ENCODE measurements around the gene C5orf52. TPM values are rescaled to one million over a fixed set of nuclear protein-coding genes. Genes with fewer than 3 reads are reported as not detected.
"Not testable (repeated sequence)": the region's sequence is repeated elsewhere in the genome, so short reads cannot be mapped to it uniquely, and the experiment has no call there.

The C5orf52 gene
- total RNA-seq, 2 donors from 2014 or later, result not detected

DNA sequence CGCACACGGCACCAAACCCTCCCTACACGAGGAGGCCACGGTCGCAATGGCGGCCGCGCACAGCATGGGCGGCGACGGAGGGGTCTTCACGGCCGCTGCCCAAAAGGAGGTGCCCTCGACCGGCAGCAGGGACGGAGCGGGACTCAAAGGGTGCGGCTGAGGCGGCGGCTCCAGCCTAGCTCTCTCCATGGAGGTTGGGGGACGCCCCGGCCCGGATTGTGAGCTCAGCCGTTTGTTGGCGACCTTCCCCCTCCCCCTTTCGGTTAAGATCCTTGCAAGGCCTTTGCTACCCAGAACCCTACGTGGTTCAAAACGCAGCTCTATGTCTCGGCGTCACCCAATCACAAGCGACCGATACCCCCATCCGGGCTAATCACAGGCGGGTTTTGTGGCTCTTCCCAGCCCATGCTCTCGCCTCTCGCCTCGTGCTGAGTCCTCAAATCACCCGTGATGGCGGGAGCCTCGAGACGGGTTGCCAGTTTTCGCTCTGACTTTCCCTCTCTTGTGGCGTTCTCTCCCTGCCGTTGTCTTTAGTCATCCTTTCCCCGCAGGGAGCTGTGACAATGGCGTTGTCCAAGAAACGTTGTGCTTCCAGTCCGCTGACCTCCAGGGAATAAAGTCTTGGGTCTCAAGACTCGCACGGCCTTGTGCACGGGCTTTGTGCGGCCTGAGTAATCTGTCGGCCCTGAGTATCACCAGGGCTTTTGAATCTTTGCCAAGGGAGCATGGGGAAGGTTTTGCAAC, 19.5 kb downstream of the C5orf52 start:
- TF ChIP-seq, protein P1, sequence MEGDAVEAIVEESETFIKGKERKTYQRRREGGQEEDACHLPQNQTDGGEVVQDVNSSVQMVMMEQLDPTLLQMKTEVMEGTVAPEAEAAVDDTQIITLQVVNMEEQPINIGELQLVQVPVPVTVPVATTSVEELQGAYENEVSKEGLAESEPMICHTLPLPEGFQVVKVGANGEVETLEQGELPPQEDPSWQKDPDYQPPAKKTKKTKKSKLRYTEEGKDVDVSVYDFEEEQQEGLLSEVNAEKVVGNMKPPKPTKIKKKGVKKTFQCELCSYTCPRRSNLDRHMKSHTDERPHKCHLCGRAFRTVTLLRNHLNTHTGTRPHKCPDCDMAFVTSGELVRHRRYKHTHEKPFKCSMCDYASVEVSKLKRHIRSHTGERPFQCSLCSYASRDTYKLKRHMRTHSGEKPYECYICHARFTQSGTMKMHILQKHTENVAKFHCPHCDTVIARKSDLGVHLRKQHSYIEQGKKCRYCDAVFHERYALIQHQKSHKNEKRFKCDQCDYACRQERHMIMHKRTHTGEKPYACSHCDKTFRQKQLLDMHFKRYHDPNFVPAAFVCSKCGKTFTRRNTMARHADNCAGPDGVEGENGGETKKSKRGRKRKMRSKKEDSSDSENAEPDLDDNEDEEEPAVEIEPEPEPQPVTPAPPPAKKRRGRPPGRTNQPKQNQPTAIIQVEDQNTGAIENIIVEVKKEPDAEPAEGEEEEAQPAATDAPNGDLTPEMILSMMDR (IDR thresholded peaks at IDR 0.05), result no peak
- peak; percentile 32 for DNase-seq (ENCODE audit: low spot score)
- no peaks in the 10 kb centered on the region for H3K9me3 ChIP-seq
- no peaks in the 10 kb centered on the region for H3K36me3 ChIP-seq
- H3K27ac ChIP-seq, result no peak overlapping the region
- H3K4me3 ChIP-seq, result peak overlapping the region in 1 of 2 donors; percentile 19
- H3K27me3 ChIP-seq, result no peaks in the 10 kb centered on the region
- peaks cover 0 to 6% of the 10 kb centered on the region in 2 donors for H3K4me1 ChIP-seq

GRCh38 chr5:157693816-157694215, 22.5 kb downstream of the C5orf52 start:
- DNase-seq (ENCODE audit: low spot score); H3K27me3 ChIP-seq; H3K27ac ChIP-seq: not testable (repeated sequence)

GRCh38 chr5:157696154-157696553, 24.8 kb downstream of the C5orf52 start:
- H3K27me3 ChIP-seq; H3K27ac ChIP-seq; DNase-seq (ENCODE audit: low spot score); H3K4me3 ChIP-seq; H3K9me3 ChIP-seq; H3K4me1 ChIP-seq; H3K36me3 ChIP-seq: not testable (repeated sequence)

More at GRCh38 chr5:157693816-157694215, 22.5 kb downstream of the C5orf52 start:
- H3K4me1 ChIP-seq, H3K36me3 ChIP-seq, H3K4me3 ChIP-seq, H3K9me3 ChIP-seq: not testable (repeated sequence)

DNA sequence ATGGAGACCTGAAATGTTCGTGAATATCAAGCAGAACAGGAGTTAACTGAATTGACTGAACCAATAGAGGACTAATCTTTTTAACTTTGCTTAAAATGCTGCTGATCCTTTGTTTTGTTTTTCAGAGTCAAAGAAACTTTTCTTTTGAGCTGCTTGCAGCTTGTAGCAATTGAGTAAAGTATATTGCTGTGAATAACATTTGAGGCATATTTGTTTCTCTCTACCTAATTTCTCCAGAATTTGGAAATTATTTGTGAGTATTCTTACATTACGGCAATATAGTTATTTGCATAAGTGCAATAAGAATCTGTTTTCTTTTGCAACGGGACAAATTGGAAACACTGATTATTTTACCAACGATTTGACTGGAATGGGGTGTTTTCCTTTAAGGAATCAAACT, 27.3 kb downstream of the C5orf52 start:
- DNase-seq (ENCODE audit: low spot score); H3K4me3 ChIP-seq: not testable (repeated sequence)

DNA sequence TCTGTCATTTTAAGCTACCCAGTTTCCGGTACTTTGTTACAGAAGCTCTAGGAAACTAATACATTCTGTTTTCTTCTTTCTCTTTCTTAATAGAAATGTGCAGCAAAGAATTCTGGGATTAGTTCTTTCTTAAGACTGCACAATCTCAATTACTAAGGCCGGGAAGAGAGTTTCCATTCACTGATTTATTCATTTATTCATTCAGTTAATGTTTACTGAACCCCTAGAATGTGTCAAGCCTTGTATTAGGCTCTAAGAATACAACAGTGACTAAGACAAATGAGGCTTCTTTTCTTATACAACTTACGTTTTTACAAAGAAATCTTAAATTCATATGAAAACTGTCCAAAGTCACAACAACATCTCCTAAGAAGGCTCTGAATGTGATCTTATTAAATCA, 32.4 kb downstream of the C5orf52 start:
- Histone ChIP-seq H3K9me3 (no peaks in the 10 kb centered on the region), H3K27me3 (no peaks in the 10 kb centered on the region), H3K4me3 (no peak overlapping the region), H3K36me3 (no peaks in the 10 kb centered on the region), H3K27ac (no peak overlapping the region), H3K4me1 (no peaks in the 10 kb centered on the region)
- TF ChIP-seq, protein P1 (IDR thresholded peaks at IDR 0.05), result no peak
- DNase-seq (ENCODE audit: low spot score), result no peak

More for the DNA sequence above, 27.3 kb downstream of the C5orf52 start:
- H3K27ac ChIP-seq, H3K36me3 ChIP-seq, H3K9me3 ChIP-seq, H3K4me1 ChIP-seq, H3K27me3 ChIP-seq: not testable (repeated sequence)

DNA sequence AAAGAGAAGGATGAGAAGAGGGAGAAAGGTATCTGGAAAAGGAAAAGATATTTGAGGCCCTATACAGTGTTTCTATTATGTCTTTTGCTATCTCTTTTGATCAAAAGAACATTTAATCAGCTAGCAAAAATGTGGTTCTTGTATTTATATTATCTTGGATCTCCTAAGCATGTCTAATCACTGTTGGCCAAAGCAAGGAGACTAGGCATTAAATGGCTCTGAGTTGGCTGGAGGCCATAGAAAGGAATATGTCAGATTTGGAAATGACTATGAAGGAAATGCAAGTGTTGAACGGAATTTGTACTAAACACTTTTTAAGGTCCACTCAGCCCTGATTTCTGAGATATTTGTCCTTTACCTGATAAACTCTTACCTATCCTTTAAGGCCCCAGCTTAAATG, 37.5 kb downstream of the C5orf52 start:
- Histone ChIP-seq H3K9me3 (no peaks in the 10 kb centered on the region), H3K36me3 (no peaks in the 10 kb centered on the region), H3K27ac (no peak overlapping the region), H3K27me3 (no peaks in the 10 kb centered on the region), H3K4me3 (no peak overlapping the region), H3K4me1 (no peaks in the 10 kb centered on the region)
- DNase-seq (ENCODE audit: low spot score), result no peak
- TF ChIP-seq, protein P1 (IDR thresholded peaks at IDR 0.05), result no peak

DNA sequence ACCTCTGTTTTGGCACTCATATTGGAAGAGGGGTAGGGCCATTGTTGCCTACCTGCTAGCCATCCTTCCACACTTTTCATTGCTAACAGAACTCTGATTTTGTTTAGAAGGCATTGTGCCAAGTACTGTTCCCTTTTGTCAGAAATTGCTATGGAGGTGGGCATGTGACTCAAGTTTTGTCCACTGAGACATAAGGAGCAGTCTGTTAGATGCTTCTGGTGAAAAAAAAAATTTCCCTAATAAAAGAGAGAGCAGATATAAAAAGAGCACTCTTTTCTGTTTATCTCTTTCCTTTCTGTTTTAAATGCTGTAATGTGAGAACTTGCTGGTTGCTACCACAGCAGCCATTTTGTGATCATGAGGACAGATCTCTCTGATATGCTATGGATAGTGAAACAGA, 38.0 kb downstream of the C5orf52 start:
- no peaks in the 10 kb centered on the region for H3K4me1 ChIP-seq
- H3K36me3 ChIP-seq, result no peaks in the 10 kb centered on the region
- H3K27ac ChIP-seq, result no peak overlapping the region
- DNase-seq (ENCODE audit: low spot score), result no peak
- TF ChIP-seq, protein P1 (IDR thresholded peaks at IDR 0.05), result no peak
- no peak overlapping the region for H3K4me3 ChIP-seq
- no peaks in the 10 kb centered on the region for H3K9me3 ChIP-seq
- no peaks in the 10 kb centered on the region for H3K27me3 ChIP-seq
